ENCODE results near the gene TYRO3. TPM values are rescaled to one million over a fixed set of nuclear protein-coding genes. Genes with fewer than 3 reads are reported as not detected.

The TYRO3 gene
- total and polyA plus RNA-seq, 2 donors (not counting 1 experiment from before 2014, with no cell fraction given), result 0.05 TPM; not detected in 1

GRCh38 chr15:41550066-41550775, 8.8 kb upstream of the TYRO3 start:
- no peak overlapping the region for H3K27ac Mint-ChIP-seq
- intact Hi-C loops (cut with micrococcal nuclease), result no loop called here
- no peak for ATAC-seq (ENCODE audit: low read depth)
- no peak overlapping the region for H3K4me3 Mint-ChIP-seq
- H3K9me3 ChIP-seq (ENCODE audit: control extremely low read depth in 1 of 3, control insufficient read depth in 2 of 3, insufficient read depth in 1 of 3, low read length in 2 of 3), result no peaks in the 10 kb centered on the region
- WGBS (ENCODE audit: insufficient coverage), result no CpG with 5 or more reads among the region's 9 CpGs
- peaks cover 0 to 10% (median 2%) of the 10 kb centered on the region in 4 experiments for H3K27me3 ChIP-seq (replicated peaks in 1 of 4; ENCODE audit: control extremely low read depth in 1 of 4, control insufficient read depth in 3 of 4, insufficient read depth in 4 of 4, low read length in 3 of 4)
- H3K79me2 ChIP-seq (ENCODE audit: control insufficient read depth, insufficient read depth, low read length), result no peaks in the 10 kb centered on the region
- no peaks in the 10 kb centered on the region for H3K4me1 ChIP-seq (ENCODE audit: control insufficient read depth in 2 of 2, insufficient read depth in 2 of 2, low read length in 2 of 2)
- TF ChIP-seq EZH2 (IDR thresholded peaks at IDR 0.05; ENCODE audit: borderline replicate concordance, insufficient read depth, low read depth, low read length, poor library complexity, severe bottlenecking) (no peak), CTCF (IDR thresholded peaks at IDR 0.05) (no peak)
- no peak overlapping the region for H3K9ac ChIP-seq (ENCODE audit: low read length)
- no peaks in the 10 kb centered on the region for H4K20me1 ChIP-seq (ENCODE audit: control insufficient read depth, insufficient read depth, low read length, poor library complexity, severe bottlenecking)
- peaks cover 22% of the 10 kb centered on the region for H3K27me3 Mint-ChIP-seq
- H3K4me2 ChIP-seq (replicated peaks; ENCODE audit: low read depth, low read length, poor library complexity, severe bottlenecking), result no peak overlapping the region
- H3K27ac ChIP-seq (ENCODE audit: low read length in 2 of 2), result no peak overlapping the region
- no peaks in the 10 kb centered on the region for H3K36me3 ChIP-seq (replicated peaks in 1 of 2; ENCODE audit: control extremely low read depth in 1 of 2, control insufficient read depth in 1 of 2, extremely low read depth in 1 of 2, insufficient read depth in 2 of 2, low read length in 1 of 2)
- H3K9me3 Mint-ChIP-seq (ENCODE audit: insufficient read depth), result no peaks in the 10 kb centered on the region
- ChIA-PET POLR2A (no interaction called here), CTCF (no interaction called here)
- H3K4me3 ChIP-seq (ENCODE audit: control extremely low read depth in 1 of 5, extremely low read depth in 1 of 5, insufficient read depth in 1 of 5, low read depth in 2 of 5, low read length in 4 of 5), result no peak overlapping the region
- H2AFZ ChIP-seq (ENCODE audit: insufficient read depth, low read depth, low read length, poor library complexity, severe bottlenecking), result no peak overlapping the region
- H3K4me1 Mint-ChIP-seq, result no peaks in the 10 kb centered on the region
- DNase-seq, result no peak

DNA sequence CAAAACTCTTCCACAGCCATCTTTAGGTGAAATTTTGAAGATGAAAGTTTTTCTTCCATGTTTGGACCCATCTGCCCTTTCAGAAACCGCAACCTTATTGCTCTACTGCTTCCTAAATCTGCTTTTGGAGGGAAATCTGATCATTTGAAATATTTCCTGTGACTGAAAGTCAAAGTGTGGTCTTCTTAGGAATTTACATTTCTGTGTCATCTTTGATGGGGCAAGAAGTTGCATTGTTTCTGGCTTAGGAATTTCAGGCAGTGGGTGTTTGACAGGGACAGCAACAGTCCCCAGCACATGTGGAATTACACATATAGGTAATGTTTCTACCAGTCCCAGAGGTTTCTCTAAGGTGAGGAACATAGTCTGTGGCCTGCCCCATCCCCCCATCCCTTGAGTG, 5.3 kb upstream of the TYRO3 start:
- no peaks in the 10 kb centered on the region for H3K9me3 ChIP-seq (ENCODE audit: control extremely low read depth in 1 of 3, control insufficient read depth in 2 of 3, insufficient read depth in 1 of 3, low read length in 2 of 3)
- Mint-ChIP-seq H3K9me3 (ENCODE audit: insufficient read depth) (no peaks in the 10 kb centered on the region), H3K27ac (no peak overlapping the region), H3K4me3 (no peak overlapping the region), H3K4me1 (peaks cover 21% of the 10 kb centered on the region), H3K27me3 (peaks cover 29% of the 10 kb centered on the region)
- no peak overlapping the region for H3K27ac ChIP-seq (ENCODE audit: low read length in 2 of 2)
- ChIA-PET POLR2A (no interaction called here), CTCF (no interaction called here)
- H3K4me1 ChIP-seq (ENCODE audit: control insufficient read depth in 2 of 2, insufficient read depth in 2 of 2, low read length in 2 of 2), result peaks cover 10 to 18% of the 10 kb centered on the region in 2 donors
- WGBS (ENCODE audit: insufficient coverage), result no CpG with 5 or more reads among the region's 1 CpG
- no peak overlapping the region for H2AFZ ChIP-seq (ENCODE audit: insufficient read depth, low read depth, low read length, poor library complexity, severe bottlenecking)
- H3K4me2 ChIP-seq (replicated peaks; ENCODE audit: low read depth, low read length, poor library complexity, severe bottlenecking), result no peak overlapping the region
- peaks cover 0 to 28% (median 4%) of the 10 kb centered on the region in 4 experiments for H3K27me3 ChIP-seq (replicated peaks in 1 of 4; ENCODE audit: control extremely low read depth in 1 of 4, control insufficient read depth in 3 of 4, insufficient read depth in 4 of 4, low read length in 3 of 4)
- ATAC-seq (ENCODE audit: low read depth), result no peak
- H3K9ac ChIP-seq (ENCODE audit: low read length), result no peak overlapping the region
- no peak overlapping the region for H3K4me3 ChIP-seq (ENCODE audit: control extremely low read depth in 1 of 5, extremely low read depth in 1 of 5, insufficient read depth in 1 of 5, low read depth in 2 of 5, low read length in 4 of 5)
- intact Hi-C loops (cut with micrococcal nuclease), result no loop called here
- no peak for TF ChIP-seq EZH2 (IDR thresholded peaks at IDR 0.05; ENCODE audit: borderline replicate concordance, insufficient read depth, low read depth, low read length, poor library complexity, severe bottlenecking)
- TF ChIP-seq CTCF (IDR thresholded peaks at IDR 0.05), result no peak
- DNase-seq, result no peak
- no peaks in the 10 kb centered on the region for H3K36me3 ChIP-seq (replicated peaks in 1 of 2; ENCODE audit: control extremely low read depth in 1 of 2, control insufficient read depth in 1 of 2, extremely low read depth in 1 of 2, insufficient read depth in 2 of 2, low read length in 1 of 2)
- H4K20me1 ChIP-seq (ENCODE audit: control insufficient read depth, insufficient read depth, low read length, poor library complexity, severe bottlenecking), result peaks cover 4% of the 10 kb centered on the region
- H3K79me2 ChIP-seq (ENCODE audit: control insufficient read depth, insufficient read depth, low read length), result no peaks in the 10 kb centered on the region
